Amniotic stem cell (primary cell): Measurements from ENCODE around the gene PPP1R3C.

Source experiments
- DNase-seq: peaks from one replicate; lab custom pipeline; 2025; lab: John Stamatoyannopoulos, UW

The PPP1R3C gene

GRCh38 chr10:91632671-91633550, at the start of gene PPP1R3C:
Gene PPP1R3C, minus strand, starts transcription at chr10:91633071. Its CDS starts 102 bp downstream, at chr10:91632969.
- peak; percentile 90 for DNase-seq

- DNase-seq = no peak
These were observed 48.7 kb upstream of the PPP1R3C start for GRCh38 chr10:91681361-91682276.

- no peak for DNase-seq
These were observed 47.6 kb upstream of the PPP1R3C start for GRCh38 chr10:91680487-91680886.

GRCh38 chr10:91679296-91679695, 46.4 kb upstream of the PPP1R3C start:
- no peak for DNase-seq

- no peak for DNase-seq
These were observed 45.0 kb upstream of the PPP1R3C start for GRCh38 chr10:91677911-91678310.

- DNase-seq = peak; percentile 72
These were observed 39.2 kb upstream of the PPP1R3C start for GRCh38 chr10:91672021-91672608.

GRCh38 chr10:91668913-91669312, 36.0 kb upstream of the PPP1R3C start:
- no peak for DNase-seq

- no peak for DNase-seq
These were observed 33.0 kb upstream of the PPP1R3C start for GRCh38 chr10:91665842-91666241.

- no peak for DNase-seq
These were observed 31.6 kb upstream of the PPP1R3C start for GRCh38 chr10:91664426-91664825.

GRCh38 chr10:91662993-91663392, 30.1 kb upstream of the PPP1R3C start:
- DNase-seq = no peak

GRCh38 chr10:91653219-91653870, 20.5 kb upstream of the PPP1R3C start:
- DNase-seq = no peak

GRCh38 chr10:91652364-91652763, 19.5 kb upstream of the PPP1R3C start:
- DNase-seq = peak; percentile 77

- no peak for DNase-seq
These were observed 10.8 kb upstream of the PPP1R3C start for GRCh38 chr10:91643700-91644099.

- DNase-seq = no peak
These were observed 10.2 kb upstream of the PPP1R3C start for GRCh38 chr10:91642831-91643692.

- DNase-seq = no peak
These were observed 4.0 kb upstream of the PPP1R3C start for GRCh38 chr10:91636892-91637291.

GRCh38 chr10:91635401-91636400, 2.8 kb upstream of the PPP1R3C start:
- peak; percentile 83 for DNase-seq

- no peak for DNase-seq
These were observed 2.0 kb upstream of the PPP1R3C start for GRCh38 chr10:91634898-91635297.

GRCh38 chr10:91634246-91634645, 1.4 kb upstream of the PPP1R3C start:
- no peak for DNase-seq

GRCh38 chr10:91630625-91631024, 2.2 kb downstream of the PPP1R3C start:
- DNase-seq = no peak
